ENCODE results near the gene CLNS1A. TPM values are rescaled to one million over a fixed set of nuclear protein-coding genes. Genes with fewer than 3 reads are reported as not detected.

The CLNS1A gene
- total RNA-seq, 4 donors from 2014 or later: 56.7 to 92.3 (median 68.9) TPM

- 87 to 97% methylated on average over 2 of the region's 2 CpGs for WGBS, 2 donors
Measured at GRCh38 chr11:77598195-77598594, 39.4 kb downstream of the CLNS1A start.

DNA sequence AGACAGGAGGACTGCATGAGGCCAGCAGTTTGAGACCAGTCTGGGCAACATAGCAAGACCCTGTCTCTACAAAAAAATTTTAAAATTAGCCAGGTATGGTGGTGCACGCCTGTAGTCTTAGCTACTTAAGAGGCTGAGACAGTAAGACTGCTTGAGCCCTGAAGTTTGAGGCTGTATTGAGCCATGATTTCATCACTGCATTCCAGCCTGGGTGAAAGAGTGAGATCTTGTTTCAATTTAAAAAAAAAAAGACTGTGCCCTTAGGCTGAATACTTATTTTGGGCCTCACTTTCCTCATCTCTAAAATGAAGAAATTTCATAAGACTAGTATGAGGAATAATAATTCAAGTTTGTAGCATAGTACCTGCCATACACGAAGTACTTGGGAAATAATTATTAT, 41.0 kb downstream of the CLNS1A start:
- Histone ChIP-seq H3K9me3 (no peaks in the 10 kb centered on the region), H3K36me3 (peaks cover 0 to 13% (median 0%) of the 10 kb centered on the region in 3 donors), H3K27ac (no peak overlapping the region), H3K4me3 (no peak overlapping the region), H3K27me3 (no peaks in the 10 kb centered on the region), H3K4me1 (peaks cover 0 to 5% (median 2%) of the 10 kb centered on the region in 4 donors)
- no peak for DNase-seq (ENCODE audit: low spot score in 2 of 2)
- TF ChIP-seq CTCF (IDR thresholded peaks at IDR 0.05) (no peak), POLR2A (IDR thresholded peaks at IDR 0.05) (no peak), EP300 (IDR thresholded peaks at IDR 0.05) (no peak)
- 94 to 97% methylated on average over 2 of the region's 2 CpGs for WGBS, 2 donors

More at GRCh38 chr11:77598195-77598594, 39.4 kb downstream of the CLNS1A start:
- H3K9me3 ChIP-seq: no peaks in the 10 kb centered on the region
- peaks cover 0 to 19% (median 4%) of the 10 kb centered on the region in 4 donors for H3K4me1 ChIP-seq
- DNase-seq (ENCODE audit: low spot score in 2 of 2): no peak
- no peak for TF ChIP-seq CTCF (IDR thresholded peaks at IDR 0.05)
- no peak for TF ChIP-seq EP300 (IDR thresholded peaks at IDR 0.05)
- no peak for TF ChIP-seq POLR2A (IDR thresholded peaks at IDR 0.05)
- H3K36me3 ChIP-seq: peaks cover 0 to 13% (median 0%) of the 10 kb centered on the region in 3 donors
- H3K4me3 ChIP-seq: no peak overlapping the region
- no peak overlapping the region for H3K27ac ChIP-seq
- H3K27me3 ChIP-seq: no peaks in the 10 kb centered on the region

DNA sequence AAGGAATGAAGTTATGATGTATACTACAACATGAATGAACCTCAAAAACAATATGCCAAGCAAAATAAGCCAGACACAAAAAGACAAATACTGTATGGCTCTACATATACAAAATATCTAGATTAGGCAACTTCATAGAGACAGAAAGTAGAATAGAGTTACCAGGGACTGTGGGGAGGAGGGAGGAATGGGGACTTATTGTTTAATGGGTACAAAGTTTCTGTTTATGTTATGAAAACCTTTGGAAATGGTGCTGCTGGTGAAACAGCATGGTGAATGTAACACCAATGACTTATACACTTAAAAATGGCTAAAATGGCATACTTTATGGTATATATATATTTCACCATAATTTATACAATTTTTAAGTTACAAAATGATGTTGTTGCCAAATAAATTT, 43.7 kb downstream of the CLNS1A start:
- DNase-seq (ENCODE audit: low spot score in 2 of 2): no peak
- Histone ChIP-seq H3K36me3 (peaks cover 0 to 10% (median 0%) of the 10 kb centered on the region in 3 donors), H3K27ac (no peak overlapping the region), H3K4me3 (no peak overlapping the region), H3K27me3 (no peaks in the 10 kb centered on the region), H3K4me1 (peaks cover 0 to 11% (median 3%) of the 10 kb centered on the region in 4 donors), H3K9me3 (no peaks in the 10 kb centered on the region)
- no peak for TF ChIP-seq POLR2A (IDR thresholded peaks at IDR 0.05)
- TF ChIP-seq EP300 (IDR thresholded peaks at IDR 0.05): no peak
- no peak for TF ChIP-seq CTCF (IDR thresholded peaks at IDR 0.05)

DNA sequence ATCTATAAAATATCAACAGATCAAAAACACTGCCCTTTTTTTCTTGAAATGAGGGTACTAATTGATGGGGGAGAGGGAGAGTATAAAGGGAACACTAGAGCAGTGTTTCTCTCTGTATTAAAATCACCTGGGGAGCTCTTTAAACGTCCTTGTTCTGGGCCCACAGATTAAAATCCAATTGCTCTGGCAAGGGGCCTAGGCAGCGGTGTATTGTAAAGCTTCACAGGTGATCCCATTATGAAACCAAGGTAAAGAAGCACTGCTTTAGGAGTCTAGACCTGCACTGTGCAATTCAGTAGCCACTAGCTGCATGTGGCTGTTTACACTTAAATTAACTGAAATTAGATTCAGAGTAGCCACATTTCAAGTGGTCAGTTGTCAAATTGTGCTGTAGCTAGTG, 44.9 kb downstream of the CLNS1A start:
- no peaks in the 10 kb centered on the region for H3K9me3 ChIP-seq
- H3K36me3 ChIP-seq: peaks cover 0 to 10% (median 0%) of the 10 kb centered on the region in 3 donors
- no peaks in the 10 kb centered on the region for H3K27me3 ChIP-seq
- peaks cover 0 to 17% (median 7%) of the 10 kb centered on the region in 4 donors for H3K4me1 ChIP-seq
- DNase-seq (ENCODE audit: low spot score in 2 of 2): no peak
- H3K4me3 ChIP-seq: no peak overlapping the region
- no peak overlapping the region for H3K27ac ChIP-seq
- TF ChIP-seq POLR2A (IDR thresholded peaks at IDR 0.05) (no peak), EP300 (IDR thresholded peaks at IDR 0.05) (no peak), CTCF (IDR thresholded peaks at IDR 0.05) (no peak)
- 62 to 64% methylated on average over 2 of the region's 2 CpGs for WGBS, 2 donors

DNA sequence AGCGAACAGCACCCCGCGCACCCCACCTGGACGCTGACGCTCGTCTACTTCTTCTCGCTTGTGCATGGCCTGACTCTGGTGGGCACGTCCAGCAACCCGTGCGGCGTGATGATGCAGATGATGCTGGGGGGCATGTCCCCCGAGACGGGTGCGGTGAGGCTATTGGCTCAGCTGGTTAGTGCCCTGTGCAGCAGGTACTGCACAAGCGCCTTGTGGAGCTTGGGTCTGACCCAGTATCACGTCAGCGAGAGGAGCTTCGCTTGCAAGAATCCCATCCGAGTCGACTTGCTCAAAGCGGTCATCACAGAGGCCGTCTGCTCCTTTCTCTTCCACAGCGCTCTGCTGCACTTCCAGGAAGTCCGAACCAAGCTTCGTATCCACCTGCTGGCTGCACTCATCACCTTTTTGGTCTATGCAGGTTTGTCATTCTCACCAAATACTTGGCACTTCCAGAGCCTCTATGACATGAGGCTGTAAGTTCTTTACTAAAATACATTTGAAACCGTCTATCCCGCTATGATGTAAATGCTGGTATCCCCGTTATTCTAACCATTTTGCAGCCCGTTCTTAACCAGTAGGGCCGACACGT, 47.3 kb downstream of the CLNS1A start:
- WGBS, 2 donors: 4 to 8% methylated on average over 23 to 31 of the region's 31 CpGs
- peaks cover 0 to 17% (median 7%) of the 10 kb centered on the region in 4 donors for H3K4me1 ChIP-seq
- H3K4me3 ChIP-seq: peak overlapping the region; percentile 49 to 76 (median 66)
- no peaks in the 10 kb centered on the region for H3K27me3 ChIP-seq
- DNase-seq (ENCODE audit: low spot score in 2 of 2): peak in 1 of 2 donors; percentile 18
- peaks cover 0 to 5% (median 0%) of the 10 kb centered on the region in 3 donors for H3K36me3 ChIP-seq
- TF ChIP-seq CTCF (IDR thresholded peaks at IDR 0.05) (no peak), POLR2A (IDR thresholded peaks at IDR 0.05) (no peak), EP300 (IDR thresholded peaks at IDR 0.05) (no peak)
- H3K27ac ChIP-seq: peak overlapping the region; percentile 49 to 90 (median 82)
- no peaks in the 10 kb centered on the region for H3K9me3 ChIP-seq
